MM.1S (cell line): ENCODE data around the gene SMOC2.

Source experiments
- EZH2 ChIP-seq: fragments of 300-600 bp; sonication (generic); optimal IDR thresholded peaks from 2 replicates; pipeline ENCODE3; 2017; ENCODE audit warnings: low read depth, mild to moderate bottlenecking, antibody characterized with exemption, low read length, mixed read lengths
- EZH2phosphoT487 ChIP-seq: fragments of 300-600 bp; sonication (generic); IDR thresholded peaks from 2 replicates; pipeline ENCODE4 v1.6.1; 2018; ENCODE audit warnings: antibody characterized with exemption, low read length
- TF ChIP-seq, protein P1 (sequence below): fragments of 300-600 bp; sonication (generic); IDR thresholded peaks from 2 replicates; pipeline ENCODE4 v1.5.1; 2016; ENCODE audit warnings: antibody characterized with exemption, low read length, mixed read lengths

DNA sequence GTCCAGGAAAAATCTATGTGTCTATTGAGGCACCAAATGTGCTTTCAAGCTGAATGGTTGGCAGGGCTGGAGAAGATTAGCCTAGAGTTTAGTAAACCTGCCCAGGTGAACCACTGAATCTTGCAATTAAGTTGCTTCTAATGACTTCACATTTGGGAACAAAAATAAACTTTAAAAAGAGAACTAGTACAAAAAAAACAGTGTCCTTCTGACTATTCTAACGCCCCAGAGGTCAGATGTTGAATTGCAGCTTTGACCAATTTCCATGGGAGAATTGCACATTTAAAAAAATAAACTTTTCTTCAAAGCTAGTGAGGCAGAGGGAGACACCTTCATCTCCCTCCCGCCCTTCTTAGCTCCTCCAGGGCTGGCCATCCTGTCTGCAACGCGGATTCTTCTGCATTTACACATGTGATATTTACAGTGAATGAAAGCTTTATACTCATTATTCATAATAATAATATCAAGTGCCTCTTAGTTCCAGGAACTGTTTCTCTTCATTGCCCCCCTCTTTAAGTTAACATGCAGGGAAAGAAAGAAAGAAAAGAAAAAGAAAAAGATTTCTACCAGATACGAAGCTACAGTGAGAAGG, 270.2 kb downstream of the SMOC2 start:
- TF ChIP-seq, protein P1, sequence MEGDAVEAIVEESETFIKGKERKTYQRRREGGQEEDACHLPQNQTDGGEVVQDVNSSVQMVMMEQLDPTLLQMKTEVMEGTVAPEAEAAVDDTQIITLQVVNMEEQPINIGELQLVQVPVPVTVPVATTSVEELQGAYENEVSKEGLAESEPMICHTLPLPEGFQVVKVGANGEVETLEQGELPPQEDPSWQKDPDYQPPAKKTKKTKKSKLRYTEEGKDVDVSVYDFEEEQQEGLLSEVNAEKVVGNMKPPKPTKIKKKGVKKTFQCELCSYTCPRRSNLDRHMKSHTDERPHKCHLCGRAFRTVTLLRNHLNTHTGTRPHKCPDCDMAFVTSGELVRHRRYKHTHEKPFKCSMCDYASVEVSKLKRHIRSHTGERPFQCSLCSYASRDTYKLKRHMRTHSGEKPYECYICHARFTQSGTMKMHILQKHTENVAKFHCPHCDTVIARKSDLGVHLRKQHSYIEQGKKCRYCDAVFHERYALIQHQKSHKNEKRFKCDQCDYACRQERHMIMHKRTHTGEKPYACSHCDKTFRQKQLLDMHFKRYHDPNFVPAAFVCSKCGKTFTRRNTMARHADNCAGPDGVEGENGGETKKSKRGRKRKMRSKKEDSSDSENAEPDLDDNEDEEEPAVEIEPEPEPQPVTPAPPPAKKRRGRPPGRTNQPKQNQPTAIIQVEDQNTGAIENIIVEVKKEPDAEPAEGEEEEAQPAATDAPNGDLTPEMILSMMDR, result no peak
- TF ChIP-seq EZH2, result no peak
- TF ChIP-seq EZH2phosphoT487, result no peak
